HG02798 (cell line): ENCODE data around the gene ADM.

Source experiments
- ATAC-seq: cut with Tn5 transposase; IDR thresholded peaks from one replicate; pipeline ENCODE4 v1.9.1; 2021; ENCODE audit warnings: mild to moderate bottlenecking; ENCODE audit not compliant: unreplicated experiment, poor library complexity

ADM gene

DNA sequence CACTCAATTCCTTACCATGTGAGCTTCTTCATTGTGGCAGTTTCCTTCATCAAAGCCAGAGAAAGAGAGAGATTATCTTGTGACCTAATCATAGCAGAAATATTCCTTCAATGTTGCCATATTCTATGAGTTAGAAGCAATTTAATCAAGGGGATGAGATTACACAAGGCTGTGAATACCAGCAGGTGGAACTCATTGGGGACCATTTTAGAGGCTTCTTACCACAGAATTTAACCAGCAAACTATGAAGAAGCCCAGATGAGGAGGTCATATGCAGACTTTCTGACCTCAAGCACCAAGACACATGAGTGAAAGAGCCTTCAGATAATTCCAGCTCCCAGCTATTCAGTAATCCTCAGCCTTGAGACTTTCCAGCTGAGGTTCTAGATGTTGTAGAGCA is 51.3 kb downstream of the ADM start:
- no peak for ATAC-seq
